Measurements from ENCODE around the gene CFHR3.
A peak's percentile ranks its signal among the peaks of the same experiment; 100 is the strongest.
"Not testable (repeated sequence)": the region's sequence is repeated elsewhere in the genome, so short reads cannot be mapped to it uniquely, and the experiment has no call there.

Gene CFHR3

GRCh38 chr1:196794103-196794502 lies 19.5 kb downstream of the CFHR3 start:
- H3K4me1 Mint-ChIP-seq (ENCODE audit: low read depth in 2 of 2); H3K36me3 Mint-ChIP-seq (ENCODE audit: insufficient read depth); H3K9me3 Mint-ChIP-seq; H3K27me3 Mint-ChIP-seq; DNase-seq; H3K4me3 Mint-ChIP-seq; ATAC-seq (replicated peaks): not testable (repeated sequence)
- peak overlapping the region in 1 of 2 donors; percentile 42 for H3K27ac Mint-ChIP-seq

GRCh38 chr1:196797891-196798290 lies 23.3 kb downstream of the CFHR3 start:
- Mint-ChIP-seq H3K9me3 (no peaks in the 10 kb centered on the region), H3K27ac (no peak overlapping the region), H3K36me3 (ENCODE audit: insufficient read depth) (no peaks in the 10 kb centered on the region), H3K4me1 (ENCODE audit: low read depth in 2 of 2) (no peaks in the 10 kb centered on the region), H3K27me3 (no peaks in the 10 kb centered on the region), H3K4me3 (no peak overlapping the region)
- ATAC-seq (replicated peaks) (no peak), DNase-seq (no peak)

DNA sequence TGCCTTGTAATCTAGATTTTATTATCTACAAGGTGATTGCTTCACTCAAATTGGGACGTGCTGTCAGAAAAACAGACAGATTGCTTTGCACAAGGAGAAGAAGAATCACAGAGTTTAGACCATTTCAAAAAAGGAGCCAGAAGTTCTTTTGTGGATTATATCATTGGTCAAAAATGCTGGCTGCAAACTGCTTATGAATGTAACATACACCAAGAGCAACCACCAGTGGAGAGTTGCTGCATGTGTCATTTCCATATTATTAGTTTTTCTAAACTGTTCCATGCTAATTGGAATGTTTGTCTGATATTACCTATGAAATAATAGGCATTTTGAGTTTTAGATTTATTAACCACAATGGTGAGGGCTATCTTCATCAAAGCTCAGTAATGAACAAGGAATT lies 27.3 kb downstream of the CFHR3 start:
- not testable (repeated sequence) for H3K4me3 Mint-ChIP-seq; H3K9me3 Mint-ChIP-seq; ATAC-seq (replicated peaks); H3K4me1 Mint-ChIP-seq (ENCODE audit: low read depth in 2 of 2); DNase-seq; H3K36me3 Mint-ChIP-seq (ENCODE audit: insufficient read depth); H3K27ac Mint-ChIP-seq; H3K27me3 Mint-ChIP-seq

- ATAC-seq (replicated peaks) (no peak), DNase-seq (no peak)
Observed at GRCh38 chr1:196808529-196809235, 34.0 kb downstream of the CFHR3 start.

GRCh38 chr1:196817442-196817841 lies 42.8 kb downstream of the CFHR3 start:
- not testable (repeated sequence) for H3K9me3 Mint-ChIP-seq, H3K27me3 Mint-ChIP-seq

More at GRCh38 chr1:196808529-196809235, 34.0 kb downstream of the CFHR3 start:
- Mint-ChIP-seq H3K4me1 (ENCODE audit: low read depth in 2 of 2) (no peaks in the 10 kb centered on the region), H3K27ac (no peak overlapping the region), H3K27me3 (no peaks in the 10 kb centered on the region), H3K9me3 (peaks cover 0 to 6% of the 10 kb centered on the region in 2 donors), H3K4me3 (no peak overlapping the region), H3K36me3 (ENCODE audit: insufficient read depth) (no peaks in the 10 kb centered on the region)

GRCh38 chr1:196819531-196819930 lies 44.9 kb downstream of the CFHR3 start, which contains the start of gene CFHR1:
Gene CFHR1 (plus strand): TSS chr1:196819731. CDS start chr1:196819845, 114 bp downstream.
- not testable (repeated sequence) for DNase-seq; H3K9me3 Mint-ChIP-seq; H3K36me3 Mint-ChIP-seq (ENCODE audit: insufficient read depth); ATAC-seq (replicated peaks); H3K27ac Mint-ChIP-seq; H3K27me3 Mint-ChIP-seq; H3K4me3 Mint-ChIP-seq; H3K4me1 Mint-ChIP-seq (ENCODE audit: low read depth in 2 of 2)

More at GRCh38 chr1:196817442-196817841, 42.8 kb downstream of the CFHR3 start:
- not testable (repeated sequence) for H3K4me1 Mint-ChIP-seq (ENCODE audit: low read depth in 2 of 2); H3K36me3 Mint-ChIP-seq (ENCODE audit: insufficient read depth); H3K4me3 Mint-ChIP-seq; H3K27ac Mint-ChIP-seq; ATAC-seq (replicated peaks); DNase-seq

DNA sequence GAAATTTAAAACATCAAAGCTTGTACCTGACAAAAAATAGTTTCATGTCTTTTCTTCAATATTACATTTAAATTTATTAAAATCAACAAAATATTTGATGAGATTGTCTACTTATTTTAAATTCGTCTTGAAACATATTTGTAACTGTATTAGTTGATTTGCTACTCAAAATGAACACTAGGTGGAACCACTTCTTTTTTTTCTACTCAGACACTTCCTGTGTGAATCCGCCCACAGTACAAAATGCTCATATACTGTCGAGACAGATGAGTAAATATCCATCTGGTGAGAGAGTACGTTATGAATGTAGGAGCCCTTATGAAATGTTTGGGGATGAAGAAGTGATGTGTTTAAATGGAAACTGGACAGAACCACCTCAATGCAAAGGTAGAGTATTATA lies 53.2 kb downstream of the CFHR3 start:
- not testable (repeated sequence) for H3K27ac Mint-ChIP-seq; H3K9me3 Mint-ChIP-seq; H3K27me3 Mint-ChIP-seq; H3K36me3 Mint-ChIP-seq (ENCODE audit: insufficient read depth); H3K4me1 Mint-ChIP-seq (ENCODE audit: low read depth in 2 of 2); DNase-seq; H3K4me3 Mint-ChIP-seq
- ATAC-seq (replicated peaks): peak; percentile 54

Measured in effector memory CD8-positive, alpha-beta T cell (primary cell).